Naive thymus-derived CD4-positive, alpha-beta T cell (primary cell): Measurements from ENCODE around the gene LVRN. TPM values are rescaled to one million over a fixed set of nuclear protein-coding genes. Genes with fewer than 3 reads are reported as not detected.

Source experiments
- ATAC-seq: fragments of 150-1000 bp; cut with Tn5 transposase; 2 replicates; pipeline ENCODE4 v1.10.0; 2021; ENCODE audit warnings: mild to moderate bottlenecking, moderate library complexity
- CTCF ChIA-PET: fragments of 350-600 bp; sonication (Branson Sonifier 250); formaldehyde crosslinking; loops from one replicate; lab custom pipeline; 2021; ENCODE audit warnings: antibody characterized with exemption; lab: Charles Lee
- POLR2A ChIA-PET: fragments of 350-600 bp; sonication (Branson Sonifier 250); formaldehyde crosslinking; loops from one replicate; lab custom pipeline; 2021; ENCODE audit warnings: antibody characterized with exemption, inconsistent platforms; lab: Charles Lee
- DNase-seq, 9 donors: peaks; one replicate each; pipeline versions ENCODE4 v3.0.0 to v3.0.0-alpha.2; 2020 to 2022; ENCODE audit warnings: mixed read lengths in 1 of 9
- H3K27ac ChIP-seq: one replicate; pipeline ENCODE4 v1.7.0; 2013; ENCODE audit warnings: mild to moderate bottlenecking, low read depth, low read length, moderate library complexity
- H3K27me3 ChIP-seq, 2 donors: one replicate each; pipeline ENCODE4 v1.7.0; 2013; ENCODE audit warnings: low read length in 2 of 2, mild to moderate bottlenecking in 2 of 2, moderate library complexity in 2 of 2; ENCODE audit not compliant: control insufficient read depth in 2 of 2, insufficient read depth in 2 of 2
- H3K36me3 ChIP-seq, 3 experiments: 1 replicate in 2 of 3; 2 replicates in 1 of 3; pipeline ENCODE4 v1.7.0; 2013; ENCODE audit warnings: low read length in 3 of 3, mild to moderate bottlenecking in 3 of 3, moderate library complexity in 1 of 3; ENCODE audit not compliant: insufficient read depth in 3 of 3, control insufficient read depth in 2 of 3
- H3K4me1 ChIP-seq, 2 donors: one replicate each; pipeline ENCODE4 v1.7.0; 2013; ENCODE audit warnings: low read length in 2 of 2, mild to moderate bottlenecking in 2 of 2, moderate library complexity in 1 of 2; ENCODE audit not compliant: control insufficient read depth in 2 of 2, insufficient read depth in 2 of 2
- H3K4me3 ChIP-seq: 2 replicates; pipeline ENCODE4 v1.7.0; 2013; ENCODE audit warnings: mild to moderate bottlenecking, low read length
- H3K9me3 ChIP-seq, 3 experiments: 1 replicate in 2 of 3; 2 replicates in 1 of 3; pipeline ENCODE4 v1.7.0; 2013; ENCODE audit warnings: low read length in 3 of 3; ENCODE audit not compliant: control insufficient read depth in 2 of 3
- H3K27ac Mint-ChIP-seq, 9 donors: one replicate each; pipeline ENCODE4 v1.8.0; 2020 to 2022; ENCODE audit warnings: mixed read lengths in 9 of 9, mild to moderate bottlenecking in 8 of 9, moderate library complexity in 5 of 9, inconsistent platforms in 2 of 9
- H3K27me3 Mint-ChIP-seq, 5 donors: one replicate each; pipeline ENCODE4 v1.8.0; 2021 to 2022; ENCODE audit warnings: mixed read lengths in 5 of 5, mild to moderate bottlenecking in 1 of 5
- H3K36me3 Mint-ChIP-seq, 5 donors: one replicate each; pipeline ENCODE4 v1.8.0; 2020 to 2022; ENCODE audit warnings: mixed read lengths in 5 of 5, mild to moderate bottlenecking in 3 of 5, inconsistent platforms in 1 of 5
- H3K4me1 Mint-ChIP-seq, 7 donors: one replicate each; pipeline ENCODE4 v1.8.0; 2020 to 2022; ENCODE audit warnings: mixed read lengths in 7 of 7, mild to moderate bottlenecking in 3 of 7, inconsistent platforms in 1 of 7
- H3K4me3 Mint-ChIP-seq, 10 donors: one replicate each; pipeline ENCODE4 v1.8.0; 2020 to 2022; ENCODE audit warnings: mild to moderate bottlenecking in 10 of 10, mixed read lengths in 10 of 10, moderate library complexity in 6 of 10, inconsistent platforms in 2 of 10
- H3K9me3 Mint-ChIP-seq, 11 donors: one replicate each; pipeline ENCODE4 v1.8.0; 2020 to 2022; ENCODE audit warnings: mixed read lengths in 11 of 11, mild to moderate bottlenecking in 4 of 11, inconsistent platforms in 1 of 11, moderate library complexity in 1 of 11
- intact Hi-C, 2 donors: fragments of 100-400 bp; cut with micrococcal nuclease; formaldehyde crosslinking; loops; one replicate each; pipeline ENCODE4 v1.15.1; 2023
- polyA plus RNA-seq, 2 donors: library from polyadenylated mRNA; unstranded; fragments of 300-500 nt; fragmentation: Illumina TruSeq; gene quantifications; one replicate each; pipeline ENCODE4 v1.2.3, GENCODE V29; 2021
- total RNA-seq, 6 experiments: library from RNA in 5 of 6; stranded (reverse) in 5 of 6; gene quantifications; 1 replicate in 5 of 6; 2 replicates in 1 of 6; pipeline ENCODE4 v1.2.3 and lab custom pipeline; 2021 to 2026

LVRN gene
- total and polyA plus RNA-seq, 7 experiments from 2014 or later = 0.16 TPM; not detected in 6

GRCh38 chr5:115956957-115957356 lies 5.3 kb upstream of the LVRN start:
- Mint-ChIP-seq H3K4me3 (no peak overlapping the region), H3K9me3 (peaks cover 0 to 6% (median 0%) of the 10 kb centered on the region in 11 donors), H3K27me3 (peaks cover 25 to 37% (median 31%) of the 10 kb centered on the region in 5 donors), H3K36me3 (no peaks in the 10 kb centered on the region), H3K27ac (no peak overlapping the region), H3K4me1 (peaks cover 0 to 11% (median 9%) of the 10 kb centered on the region in 7 donors)
- H3K9me3 ChIP-seq = no peaks in the 10 kb centered on the region
- CTCF ChIA-PET = no interaction called here
- H3K27me3 ChIP-seq = peaks cover 0 to 3% of the 10 kb centered on the region in 2 donors
- no peaks in the 10 kb centered on the region for H3K4me1 ChIP-seq
- POLR2A ChIA-PET = no interaction called here
- DNase-seq = no peak
- ATAC-seq = no peak
- intact Hi-C loops = no loop called here
- H3K27ac ChIP-seq = no peak overlapping the region
- no peaks in the 10 kb centered on the region for H3K36me3 ChIP-seq
- no peak overlapping the region for H3K4me3 ChIP-seq

GRCh38 chr5:115961381-115962238 lies 665 bp upstream of the LVRN start:
- H3K4me1 Mint-ChIP-seq = peaks cover 3 to 19% (median 10%) of the 10 kb centered on the region in 7 donors
- no peaks in the 10 kb centered on the region for H3K36me3 Mint-ChIP-seq
- Histone ChIP-seq H3K27me3 (peaks cover 0 to 3% of the 10 kb centered on the region in 2 donors), H3K4me3 (no peak overlapping the region), H3K9me3 (no peaks in the 10 kb centered on the region), H3K36me3 (no peaks in the 10 kb centered on the region), H3K27ac (no peak overlapping the region), H3K4me1 (no peaks in the 10 kb centered on the region)
- peaks cover 0 to 6% (median 0%) of the 10 kb centered on the region in 11 donors for H3K9me3 Mint-ChIP-seq
- intact Hi-C loops = loop anchor here in 1 of 2 donors (10.0 kb wide), 1 partner anchor 613 kb away; the partner anchor contains the start of gene SEMA6A
- DNase-seq (no peak), ATAC-seq (no peak)
- H3K27me3 Mint-ChIP-seq = peaks cover 50 to 65% (median 53%) of the 10 kb centered on the region in 5 donors
- CTCF ChIA-PET = no interaction called here
- no peak overlapping the region for H3K27ac Mint-ChIP-seq
- POLR2A ChIA-PET = no interaction called here
- peak overlapping the region in 7 of 10 donors; percentile 28 to 55 (median 46) for H3K4me3 Mint-ChIP-seq

DNA sequence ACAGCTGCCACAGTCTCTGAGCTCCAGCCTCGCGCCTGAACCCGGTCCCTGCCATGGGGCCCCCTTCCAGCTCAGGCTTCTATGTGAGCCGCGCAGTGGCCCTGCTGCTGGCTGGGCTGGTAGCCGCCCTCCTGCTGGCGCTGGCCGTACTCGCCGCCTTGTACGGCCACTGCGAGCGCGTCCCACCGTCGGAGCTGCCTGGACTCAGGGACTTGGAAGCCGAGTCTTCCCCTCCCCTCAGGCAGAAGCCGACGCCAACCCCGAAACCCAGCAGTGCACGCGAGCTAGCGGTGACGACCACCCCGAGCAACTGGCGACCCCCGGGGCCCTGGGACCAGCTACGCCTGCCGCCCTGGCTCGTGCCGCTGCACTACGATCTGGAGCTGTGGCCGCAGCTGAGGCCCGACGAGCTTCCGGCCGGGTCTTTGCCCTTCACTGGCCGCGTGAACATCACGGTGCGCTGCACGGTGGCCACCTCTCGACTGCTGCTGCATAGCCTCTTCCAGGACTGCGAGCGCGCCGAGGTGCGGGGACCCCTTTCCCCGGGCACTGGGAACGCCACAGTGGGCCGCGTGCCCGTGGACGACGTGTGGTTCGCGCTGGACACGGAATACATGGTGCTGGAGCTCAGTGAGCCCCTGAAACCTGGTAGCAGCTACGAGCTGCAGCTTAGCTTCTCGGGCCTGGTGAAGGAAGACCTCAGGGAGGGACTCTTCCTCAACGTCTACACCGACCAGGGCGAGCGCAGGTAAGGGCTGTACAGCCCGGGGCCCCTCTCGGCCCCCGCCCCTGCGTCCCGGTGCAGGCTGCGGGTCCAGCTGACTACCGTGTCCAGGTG lies 509 bp downstream of the LVRN start:
- intact Hi-C loops = loop anchor here in 1 of 2 donors (10.0 kb wide), 1 partner anchor 612 kb away; the partner anchor contains the start of gene SEMA6A
- no peak overlapping the region for H3K4me3 ChIP-seq
- no peaks in the 10 kb centered on the region for H3K36me3 ChIP-seq
- H3K27ac Mint-ChIP-seq = no peak overlapping the region
- peaks cover 52 to 66% (median 62%) of the 10 kb centered on the region in 5 donors for H3K27me3 Mint-ChIP-seq
- ATAC-seq (peak; percentile 38), DNase-seq (no peak)
- H3K4me1 Mint-ChIP-seq = peaks cover 3 to 19% (median 10%) of the 10 kb centered on the region in 7 donors
- H3K9me3 Mint-ChIP-seq = peaks cover 0 to 6% (median 0%) of the 10 kb centered on the region in 11 donors
- ChIA-PET CTCF (no interaction called here), POLR2A (no interaction called here)
- H3K27ac ChIP-seq = no peak overlapping the region
- no peaks in the 10 kb centered on the region for H3K36me3 Mint-ChIP-seq
- peaks cover 0 to 3% of the 10 kb centered on the region in 2 donors for H3K27me3 ChIP-seq
- H3K9me3 ChIP-seq = no peaks in the 10 kb centered on the region
- peak overlapping the region in 4 of 10 donors; percentile 17 to 51 (median 22) for H3K4me3 Mint-ChIP-seq
- no peaks in the 10 kb centered on the region for H3K4me1 ChIP-seq

- Mint-ChIP-seq H3K27ac (no peak overlapping the region), H3K36me3 (no peaks in the 10 kb centered on the region), H3K27me3 (peaks cover 60 to 72% (median 70%) of the 10 kb centered on the region in 5 donors), H3K4me3 (peak overlapping the region in 6 of 10 donors; percentile 0 to 34 (median 20)), H3K4me1 (peaks cover 3 to 19% (median 10%) of the 10 kb centered on the region in 7 donors), H3K9me3 (peaks cover 0 to 6% (median 0%) of the 10 kb centered on the region in 11 donors)
- ChIA-PET POLR2A (no interaction called here), CTCF (no interaction called here)
- H3K27me3 ChIP-seq = peaks cover 0 to 3% of the 10 kb centered on the region in 2 donors
- H3K36me3 ChIP-seq = no peaks in the 10 kb centered on the region
- intact Hi-C loops = loop anchor here in 1 of 2 donors (10.0 kb wide), 1 partner anchor 611 kb away; the partner anchor contains the start of gene SEMA6A
- DNase-seq (no peak), ATAC-seq (no peak)
- H3K4me3 ChIP-seq = no peak overlapping the region
- H3K9me3 ChIP-seq = no peaks in the 10 kb centered on the region
- no peak overlapping the region for H3K27ac ChIP-seq
- no peaks in the 10 kb centered on the region for H3K4me1 ChIP-seq
Observed at GRCh38 chr5:115963566-115963965, 1.3 kb downstream of the LVRN start.

- intact Hi-C loops = loop anchor here in 1 of 2 donors (10.0 kb wide), 1 partner anchor 606 kb away; the partner anchor contains the start of gene SEMA6A
- Mint-ChIP-seq H3K36me3 (no peaks in the 10 kb centered on the region), H3K27me3 (peaks cover 35 to 63% (median 59%) of the 10 kb centered on the region in 5 donors), H3K27ac (no peak overlapping the region), H3K4me1 (peaks cover 0 to 5% (median 2%) of the 10 kb centered on the region in 7 donors), H3K4me3 (no peak overlapping the region), H3K9me3 (peaks cover 0 to 7% (median 0%) of the 10 kb centered on the region in 11 donors)
- Histone ChIP-seq H3K27ac (no peak overlapping the region), H3K36me3 (no peaks in the 10 kb centered on the region), H3K27me3 (no peaks in the 10 kb centered on the region), H3K9me3 (no peaks in the 10 kb centered on the region), H3K4me1 (no peaks in the 10 kb centered on the region), H3K4me3 (no peak overlapping the region)
- no peak for DNase-seq
- ATAC-seq = no peak
- ChIA-PET POLR2A (no interaction called here), CTCF (no interaction called here)
Observed at GRCh38 chr5:115968770-115969169, 6.5 kb downstream of the LVRN start.

DNA sequence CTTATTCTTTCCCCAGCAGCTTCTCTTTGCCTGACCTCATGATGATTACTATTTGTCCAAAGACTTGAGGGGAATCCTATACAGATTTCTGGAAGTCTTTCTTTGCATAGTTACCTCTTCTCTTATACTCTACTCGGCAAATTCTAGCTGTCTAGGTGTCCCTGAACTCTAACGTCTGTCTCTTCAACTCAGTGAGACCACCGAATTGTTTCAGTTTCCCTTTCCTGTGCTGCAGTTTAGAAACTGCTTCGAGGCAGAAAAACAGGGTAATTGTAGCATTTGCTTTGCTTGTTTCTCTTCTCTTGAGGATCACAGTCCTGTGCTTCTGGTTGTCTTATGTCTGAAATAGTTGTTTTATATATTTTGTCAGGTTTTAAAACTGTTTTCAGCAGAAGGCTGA lies 14.8 kb downstream of the LVRN start:
- no peak overlapping the region for H3K27ac Mint-ChIP-seq
- H3K27me3 Mint-ChIP-seq = peaks cover 22 to 59% (median 52%) of the 10 kb centered on the region in 5 donors
- no peaks in the 10 kb centered on the region for H3K4me1 ChIP-seq
- H3K4me3 ChIP-seq = no peak overlapping the region
- ATAC-seq (no peak), DNase-seq (no peak)
- CTCF ChIA-PET = no interaction called here
- no peak overlapping the region for H3K27ac ChIP-seq
- peaks cover 0 to 3% (median 0%) of the 10 kb centered on the region in 7 donors for H3K4me1 Mint-ChIP-seq
- H3K4me3 Mint-ChIP-seq = peak overlapping the region in 1 of 10 donors; percentile 16
- no peaks in the 10 kb centered on the region for H3K27me3 ChIP-seq
- POLR2A ChIA-PET = no interaction called here
- no peaks in the 10 kb centered on the region for H3K9me3 ChIP-seq
- H3K36me3 Mint-ChIP-seq = peaks cover 0 to 8% (median 0%) of the 10 kb centered on the region in 5 donors
- H3K36me3 ChIP-seq = no peaks in the 10 kb centered on the region
- intact Hi-C loops = no loop called here
- peaks cover 0 to 21% (median 5%) of the 10 kb centered on the region in 11 donors for H3K9me3 Mint-ChIP-seq
